LoVo (cell line): ENCODE results near the gene BCAS3.

Source experiments
- DNase-seq: peaks from one replicate; pipeline ENCODE4 v3.0.0-alpha.2; 2016; ENCODE audit warnings: low spot score

BCAS3 gene

DNA sequence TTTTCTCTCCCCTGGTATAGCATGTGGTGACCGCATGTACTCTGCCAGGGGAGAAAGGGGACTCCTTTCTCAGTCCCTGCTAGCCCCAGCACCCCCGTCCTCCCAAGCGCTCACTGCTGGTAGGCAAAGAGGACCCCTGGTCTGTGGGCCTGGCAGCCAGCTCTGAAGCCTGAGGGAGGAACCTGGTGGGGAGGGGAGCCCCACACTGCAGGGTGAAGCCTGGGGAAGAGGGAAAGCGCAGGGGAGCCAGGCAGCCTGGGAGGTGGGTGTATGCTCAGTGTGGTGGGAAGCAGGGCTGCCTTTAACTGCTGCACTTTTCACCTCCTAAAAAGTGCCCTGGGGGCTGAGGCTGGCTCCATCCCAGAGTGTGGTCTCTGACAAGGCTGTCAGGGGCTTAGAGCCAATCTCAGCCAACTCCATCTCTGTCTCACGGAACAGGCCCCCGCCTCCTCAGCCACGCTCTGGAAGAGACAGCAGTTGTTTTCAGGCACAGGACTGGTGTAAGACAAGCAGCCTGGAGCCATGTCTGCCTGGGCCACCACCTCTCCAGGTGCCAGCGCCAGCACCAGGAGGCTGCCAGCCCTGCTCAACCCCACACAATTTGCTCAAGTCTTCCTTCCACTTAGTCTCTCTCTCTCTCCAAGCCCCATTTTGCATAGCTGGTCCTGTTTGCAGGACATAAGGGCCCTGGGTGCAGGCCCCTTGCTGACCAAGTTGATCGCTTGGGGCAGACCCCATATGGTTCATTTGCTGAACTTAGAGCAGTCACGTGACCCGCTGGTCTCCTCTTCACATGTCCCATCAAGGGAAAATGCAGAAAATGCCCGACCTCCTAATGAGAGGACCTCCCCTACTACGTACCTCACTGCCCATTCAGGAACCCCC, 707.3 kb downstream of the BCAS3 start:
- no peak for DNase-seq

DNA sequence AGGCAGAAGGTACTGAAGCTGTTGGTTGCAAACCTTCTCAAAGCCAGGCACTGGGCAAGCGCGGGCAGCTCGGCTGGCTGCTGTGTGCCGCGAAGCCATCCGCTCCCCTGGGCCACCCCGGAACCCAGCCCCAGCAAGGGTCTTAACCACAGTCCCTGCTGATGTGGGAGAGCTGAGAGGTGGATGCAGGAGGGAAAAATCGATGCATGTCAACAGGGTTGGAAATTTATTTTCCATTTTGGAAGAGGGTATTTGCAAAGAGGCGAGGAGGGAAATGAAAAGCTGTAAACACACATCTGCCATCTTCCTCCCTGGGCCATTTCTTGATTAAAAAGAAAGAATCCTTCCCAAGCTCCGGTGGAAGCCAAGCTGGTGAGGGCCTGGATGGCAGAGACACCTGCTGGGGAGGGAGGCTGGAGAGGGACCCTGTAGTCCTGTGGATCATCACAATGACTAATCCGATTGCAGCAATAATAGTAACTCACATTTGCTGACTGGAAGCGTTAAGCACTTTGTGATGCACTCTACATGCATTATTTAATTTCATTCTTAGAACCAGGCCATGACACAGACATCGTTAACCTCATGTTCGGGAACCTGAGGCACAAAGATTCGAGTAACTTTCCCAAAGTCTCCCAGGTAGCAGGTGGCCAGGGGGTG, 708.1 kb downstream of the BCAS3 start:
- DNase-seq, result no peak

DNA sequence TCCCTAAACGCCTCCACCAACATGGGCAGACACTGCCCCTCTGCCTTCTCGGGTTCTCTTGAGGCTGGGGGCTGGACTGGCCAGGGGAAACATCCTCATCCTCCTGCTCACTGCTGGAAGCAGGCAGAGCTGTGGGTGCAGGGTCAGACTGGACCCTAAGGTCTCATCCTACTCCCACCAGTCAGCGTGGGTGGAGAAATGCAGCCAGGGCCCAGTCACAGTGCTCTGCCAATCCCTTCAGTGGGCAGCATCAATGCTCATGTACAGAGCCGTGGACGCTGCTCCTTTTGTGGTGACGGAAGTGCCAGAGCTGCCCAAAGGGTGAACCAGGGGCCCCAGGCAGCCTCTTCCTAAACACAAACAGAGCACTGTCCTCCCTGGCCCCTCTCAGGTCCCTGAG, 708.6 kb downstream of the BCAS3 start:
- no peak for DNase-seq

DNA sequence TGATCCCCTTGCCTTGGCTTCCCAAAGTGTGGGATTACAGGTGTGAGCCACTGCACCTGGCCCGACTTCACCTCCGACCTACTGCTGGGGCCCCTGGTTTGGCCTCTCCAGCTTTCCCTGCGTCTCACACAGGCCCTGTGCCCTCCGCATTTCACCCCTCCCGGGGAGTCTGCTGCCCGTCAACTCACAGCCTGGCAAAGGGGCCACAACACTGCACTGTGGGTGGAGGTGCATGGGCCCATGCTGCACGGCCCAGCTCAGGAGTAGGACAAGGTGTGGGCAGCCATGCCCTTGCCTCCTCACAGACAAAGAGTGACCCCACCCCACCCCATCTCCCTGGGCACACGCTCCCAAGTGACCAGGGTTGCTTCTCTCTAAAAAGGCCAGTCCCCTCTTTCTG, 709.4 kb downstream of the BCAS3 start:
- DNase-seq, result no peak

DNA sequence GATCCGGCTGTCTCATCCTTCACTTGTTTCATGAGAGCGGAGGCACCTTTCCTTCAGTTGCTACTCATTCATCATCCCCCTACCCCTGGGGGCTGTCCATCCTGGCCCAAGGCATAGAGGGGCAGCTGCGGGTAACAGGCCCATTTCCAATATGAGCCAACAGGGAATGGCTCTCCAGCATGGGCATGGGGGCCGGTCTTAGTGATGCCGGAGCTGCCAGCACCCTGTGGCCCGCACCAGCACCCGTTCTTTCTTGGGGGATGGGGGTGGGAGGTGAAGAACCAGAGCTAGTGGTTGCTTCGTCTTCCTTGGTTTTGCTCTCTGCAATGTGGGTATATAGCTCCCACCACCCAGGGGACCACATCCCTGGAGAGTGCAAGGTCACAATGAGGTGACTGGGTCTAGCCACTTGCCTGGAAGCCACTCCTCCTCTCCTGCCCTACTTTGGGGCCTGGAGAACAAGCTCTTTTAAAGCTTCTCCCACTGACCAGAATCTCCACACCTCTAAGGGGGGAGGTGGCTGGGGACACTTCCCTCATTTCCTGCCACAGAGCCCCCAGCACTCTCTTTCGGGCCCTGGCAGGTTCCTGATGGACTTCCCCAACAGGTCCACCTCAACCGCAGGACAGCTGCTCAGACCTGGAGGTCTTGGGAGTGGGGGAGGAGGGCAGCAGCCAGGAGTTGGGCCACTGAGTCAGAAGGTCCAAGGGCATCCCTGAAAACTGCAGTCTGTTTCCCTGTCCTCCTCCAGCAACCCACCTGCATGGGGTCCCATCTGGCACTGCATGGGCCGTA, 710.1 kb downstream of the BCAS3 start:
- DNase-seq, result no peak

DNA sequence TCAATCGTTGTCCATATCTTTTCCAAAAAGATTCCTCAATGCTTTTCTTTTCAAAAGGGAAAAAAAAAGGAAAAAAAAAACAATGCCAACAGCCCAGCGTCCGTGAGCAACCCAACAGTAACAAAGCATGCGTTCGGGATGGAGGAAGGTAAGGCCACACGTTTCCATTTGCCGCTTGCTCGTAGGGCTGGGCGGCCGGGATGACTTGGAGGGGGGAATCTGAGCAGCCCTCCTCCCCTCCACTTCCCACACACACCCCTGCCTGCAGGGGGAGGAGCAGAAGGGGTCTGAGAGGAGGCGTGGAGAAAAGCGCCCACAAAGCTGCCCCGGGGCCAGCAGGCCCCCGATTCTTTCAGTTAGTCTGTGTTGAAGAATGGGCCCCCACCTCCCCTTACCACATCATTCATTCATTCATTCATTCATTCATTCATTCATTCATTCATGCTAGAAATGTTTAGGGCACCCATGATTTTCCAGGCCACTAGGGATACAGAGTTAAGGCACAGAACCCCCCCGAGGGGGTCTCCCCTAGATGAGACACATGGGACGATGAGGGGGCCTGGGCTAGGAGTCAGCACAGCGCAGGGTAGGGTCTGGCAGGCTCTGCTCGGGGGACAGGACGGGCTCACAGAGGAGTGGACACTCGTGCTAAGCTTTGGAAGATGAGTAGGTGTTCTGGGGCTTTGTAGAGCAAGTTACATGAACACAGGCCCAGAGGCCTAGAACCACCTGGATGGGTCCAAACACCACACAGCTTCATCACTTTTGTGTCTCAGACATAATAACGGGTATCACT, 711.1 kb downstream of the BCAS3 start:
- DNase-seq, result no peak

DNA sequence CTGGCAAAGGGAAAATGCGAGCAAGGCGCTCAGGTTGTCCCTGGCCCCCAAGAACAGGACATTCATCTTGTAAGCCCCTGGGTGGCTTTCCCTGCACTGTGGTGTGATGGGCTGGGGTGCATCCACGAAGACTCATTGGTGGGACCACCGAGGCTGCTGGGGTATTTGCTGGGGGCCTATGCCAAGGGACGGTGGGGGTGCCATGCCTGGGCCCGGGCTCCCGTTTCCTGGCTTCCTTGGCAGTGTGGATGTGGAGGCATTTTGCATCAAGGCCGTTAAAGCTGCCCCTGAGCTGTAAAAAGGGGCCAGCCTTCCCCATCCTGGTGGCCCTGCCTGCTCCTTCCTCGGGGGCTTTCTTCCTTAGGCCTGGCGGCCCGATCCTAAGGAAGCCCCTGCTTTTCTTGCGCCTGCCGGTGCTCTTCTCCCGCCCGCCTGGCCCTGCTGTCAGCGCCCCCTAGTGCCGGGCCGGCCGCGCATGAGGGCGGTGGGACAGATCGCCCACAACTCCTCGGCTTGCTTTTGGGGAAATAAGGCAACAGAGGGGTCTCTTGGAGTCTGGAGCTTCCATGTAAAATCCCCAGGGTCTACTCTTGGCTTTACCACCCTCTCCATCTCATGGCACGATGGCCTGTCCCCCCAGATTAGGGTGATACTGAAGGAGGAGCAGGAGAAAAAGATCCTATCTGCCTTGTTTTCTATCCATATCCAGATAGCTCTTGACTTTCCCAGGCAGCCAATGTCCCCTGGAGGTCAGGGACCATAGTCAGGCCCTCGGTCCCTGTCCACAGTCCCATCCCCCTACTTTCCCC, 712.2 kb downstream of the BCAS3 start:
- no peak for DNase-seq

DNA sequence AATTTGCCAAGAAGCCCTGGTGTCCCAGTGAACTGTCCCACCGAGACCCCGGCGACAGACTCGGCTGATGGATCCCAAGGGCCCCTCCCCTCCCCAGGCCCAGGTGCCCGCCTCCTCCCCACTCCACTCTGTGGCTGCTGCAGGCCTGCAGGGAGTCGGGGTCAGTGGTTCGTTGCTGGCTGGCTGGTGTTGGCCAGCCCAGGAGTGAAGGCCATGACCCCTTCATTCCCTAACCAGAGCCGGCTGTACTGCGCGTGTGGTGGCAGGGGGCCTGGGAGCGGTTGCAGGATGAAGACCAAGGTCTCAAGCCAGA, 712.8 kb downstream of the BCAS3 start:
- no peak for DNase-seq

DNA sequence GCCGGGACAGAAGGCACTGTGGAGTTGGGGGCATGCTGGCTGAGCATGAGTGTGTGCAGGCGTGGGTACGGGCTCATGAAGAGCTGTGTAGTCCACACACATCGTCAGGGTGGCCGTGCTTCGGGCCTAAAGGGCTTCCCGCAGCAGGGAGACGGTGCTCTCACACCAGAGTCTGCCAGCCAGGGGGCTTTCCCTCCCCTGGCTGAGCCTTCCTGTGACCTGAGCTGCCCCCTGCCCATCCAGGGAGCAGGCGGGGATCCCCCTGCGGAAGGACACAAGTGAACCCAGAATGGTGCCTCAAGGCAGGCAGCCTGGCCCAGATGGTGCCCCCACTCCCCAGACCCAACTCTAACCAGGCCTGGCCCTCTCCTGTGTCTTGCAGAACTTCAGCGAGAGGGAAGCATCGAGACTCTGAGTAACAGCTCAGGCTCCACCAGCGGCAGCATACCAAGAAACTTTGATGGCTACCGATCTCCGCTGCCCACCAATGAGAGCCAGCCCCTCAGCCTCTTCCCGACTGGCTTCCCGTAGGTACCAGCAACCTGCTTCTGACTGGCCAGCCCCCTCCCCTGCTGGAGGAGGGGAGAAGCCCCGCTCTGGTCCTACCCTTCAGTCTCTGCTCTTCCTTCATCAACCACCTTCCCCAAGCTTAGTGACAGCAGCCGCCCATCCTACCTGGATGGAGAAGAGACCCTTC, 714.1 kb downstream of the BCAS3 start:
- DNase-seq, result no peak

DNA sequence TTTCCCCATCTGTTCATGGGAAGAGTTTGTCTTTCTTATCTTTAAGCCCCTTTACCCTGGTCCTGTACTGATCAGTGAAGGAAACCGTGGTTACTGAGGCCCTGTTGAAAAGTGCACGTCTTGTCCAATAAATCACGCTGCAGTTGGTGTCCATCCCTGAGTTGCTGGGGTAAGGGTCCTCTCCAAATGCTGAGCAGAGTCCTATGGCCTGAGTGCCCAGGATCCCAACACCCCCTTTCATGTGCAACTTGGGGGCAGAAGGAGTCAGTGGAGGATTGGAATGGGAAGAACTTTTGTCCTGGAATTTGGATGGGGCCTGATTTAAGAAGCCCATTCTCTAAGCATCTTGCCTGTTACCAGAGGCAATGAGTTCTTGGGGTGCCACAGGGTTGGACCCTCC, 715.0 kb downstream of the BCAS3 start:
- no peak for DNase-seq

DNA sequence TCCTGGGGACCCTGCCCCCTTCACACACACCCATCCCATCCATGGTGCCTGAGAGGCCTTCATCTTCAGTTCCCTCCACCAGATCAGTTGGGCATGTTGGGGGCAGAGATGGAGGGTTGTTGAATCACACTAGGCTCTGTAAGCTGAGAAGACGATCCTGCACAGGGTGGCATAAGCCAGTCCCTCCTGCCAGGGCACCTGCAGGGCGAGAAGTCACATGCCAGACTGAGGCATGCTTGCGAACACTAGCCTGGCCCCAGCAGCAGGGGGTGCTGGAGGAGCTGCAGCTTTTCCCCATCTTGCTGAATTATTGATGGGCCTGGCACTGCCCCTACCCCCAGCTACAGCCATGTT, 715.9 kb downstream of the BCAS3 start:
- DNase-seq, result peak; percentile 32

DNA sequence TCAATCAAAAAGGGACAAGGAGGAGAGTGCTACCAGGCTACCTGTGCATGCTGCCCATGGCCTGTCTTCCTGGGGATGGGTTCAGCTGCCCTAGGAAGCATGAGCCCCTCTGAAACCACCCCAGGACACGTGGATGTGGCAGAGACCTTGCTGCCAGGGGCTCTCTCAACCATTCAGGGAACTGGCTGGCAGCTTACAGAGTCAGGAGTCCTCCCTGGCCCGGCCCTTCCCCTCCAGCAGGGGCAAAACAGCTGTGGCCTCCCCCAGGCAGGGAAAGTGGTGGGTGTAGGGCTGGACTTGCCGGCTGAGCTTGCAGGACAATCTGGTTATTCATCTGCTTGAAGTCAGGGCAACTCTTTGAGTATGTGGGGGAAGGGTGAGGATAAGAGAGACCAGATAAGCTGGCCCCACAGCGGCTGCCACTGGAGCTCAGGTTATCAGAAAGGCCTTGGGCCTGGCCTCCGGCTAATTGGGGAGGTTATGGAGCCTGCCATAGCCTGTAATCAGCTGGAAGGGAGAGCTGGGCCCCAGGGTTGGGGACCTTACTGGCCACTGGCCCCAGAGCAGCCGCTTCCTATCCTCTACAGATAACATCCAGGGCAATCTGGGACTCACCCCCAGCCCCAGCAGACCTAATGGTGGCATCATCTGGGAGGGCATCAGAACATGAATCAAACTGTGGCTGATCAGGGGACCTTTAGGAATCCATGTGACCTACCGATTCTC, 716.4 kb downstream of the BCAS3 start:
- no peak for DNase-seq

DNA sequence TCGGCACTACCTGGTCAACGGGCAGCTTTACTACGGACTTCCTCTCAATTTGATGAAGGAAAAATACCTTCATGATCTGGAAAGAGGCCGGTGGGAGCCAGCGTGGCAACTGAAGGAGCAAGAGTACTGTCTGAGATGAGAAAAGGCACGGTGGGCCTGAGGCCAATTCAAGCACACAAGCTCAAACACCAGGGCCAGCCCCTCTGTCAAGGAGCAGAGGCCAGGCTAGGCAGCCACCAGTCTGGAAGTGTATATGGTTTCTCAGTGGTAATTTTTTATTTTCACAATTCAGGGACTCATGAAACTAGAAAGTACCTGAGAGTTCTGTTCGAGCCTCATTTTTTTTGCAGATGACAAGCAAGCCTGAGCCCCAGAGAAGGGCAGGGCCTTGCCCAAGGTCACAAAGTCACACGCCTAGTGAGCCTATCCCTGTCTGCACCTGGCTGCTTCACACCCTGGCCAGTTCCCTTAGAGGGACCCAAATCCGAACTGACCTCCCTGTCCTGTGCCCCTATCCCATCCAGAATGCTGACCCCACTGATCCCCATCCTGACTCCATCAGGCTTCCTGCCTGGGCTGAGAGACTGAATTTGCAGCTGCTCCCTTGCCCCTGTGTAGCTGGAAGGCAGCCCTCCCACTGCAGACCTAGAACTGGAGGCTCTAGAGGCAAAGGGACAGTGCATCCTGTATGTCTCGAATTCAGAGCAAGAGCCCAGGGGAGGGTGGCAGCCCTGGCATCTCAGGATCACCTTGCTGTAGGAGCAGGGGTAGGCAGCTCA, 717.2 kb downstream of the BCAS3 start:
- no peak for DNase-seq

DNA sequence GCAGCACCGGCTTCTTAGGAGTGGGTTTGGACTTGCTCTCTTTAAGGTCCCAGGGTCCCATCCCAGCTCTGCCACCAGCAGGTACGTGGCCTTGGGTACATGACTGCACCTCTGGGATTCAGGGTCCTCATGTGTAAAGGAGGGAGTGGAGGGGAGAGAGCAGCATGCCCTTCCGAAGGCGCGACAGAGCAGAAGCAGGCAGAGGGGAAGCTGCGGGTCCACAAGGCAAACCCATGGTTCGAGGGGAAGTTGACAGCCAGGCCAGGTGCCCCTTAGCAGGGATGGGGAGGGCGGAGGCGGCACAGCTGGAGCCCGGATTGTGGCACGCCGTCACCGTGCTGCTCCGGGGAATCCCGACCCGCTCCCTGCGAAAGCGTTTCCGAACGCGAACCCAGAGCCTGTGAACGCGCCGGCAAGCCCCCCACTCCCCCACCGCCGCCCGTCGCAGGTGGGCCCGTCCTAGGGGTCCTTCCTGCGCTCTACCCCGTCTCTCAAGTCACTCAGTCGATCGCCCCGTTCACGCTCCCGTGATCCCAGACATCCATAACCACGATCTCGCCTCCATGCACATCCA, 717.8 kb downstream of the BCAS3 start:
- no peak for DNase-seq

DNA sequence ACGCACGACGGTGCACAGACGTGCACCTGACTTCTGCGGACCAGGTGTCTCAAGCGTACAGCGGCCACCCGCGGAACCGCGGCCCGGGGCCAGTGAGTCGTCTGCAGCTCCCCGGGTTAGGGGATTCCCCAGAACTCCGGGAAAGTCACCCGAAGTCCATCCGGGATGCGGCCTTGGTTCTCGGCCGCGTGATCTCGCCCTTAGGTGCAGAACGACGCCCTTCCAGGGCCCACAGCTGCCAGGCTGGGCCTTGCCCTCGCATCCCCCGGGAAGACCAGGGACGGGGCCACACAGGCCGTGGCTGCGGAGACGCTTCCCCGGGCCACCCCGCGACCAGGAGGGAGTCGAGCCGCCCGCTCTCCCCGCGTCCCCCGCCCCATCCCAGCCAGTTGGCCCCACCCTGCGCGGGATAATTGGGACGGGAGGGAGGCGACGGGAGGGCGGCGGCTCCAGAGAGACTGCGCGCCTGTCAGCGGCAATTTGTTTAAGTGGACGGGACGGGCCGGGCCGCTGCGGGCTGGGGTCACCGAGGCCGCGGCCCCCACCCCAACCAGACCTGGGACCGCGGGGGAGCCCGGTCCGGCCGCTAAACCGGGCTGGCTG, 718.4 kb downstream of the BCAS3 start:
- DNase-seq, result no peak

DNA sequence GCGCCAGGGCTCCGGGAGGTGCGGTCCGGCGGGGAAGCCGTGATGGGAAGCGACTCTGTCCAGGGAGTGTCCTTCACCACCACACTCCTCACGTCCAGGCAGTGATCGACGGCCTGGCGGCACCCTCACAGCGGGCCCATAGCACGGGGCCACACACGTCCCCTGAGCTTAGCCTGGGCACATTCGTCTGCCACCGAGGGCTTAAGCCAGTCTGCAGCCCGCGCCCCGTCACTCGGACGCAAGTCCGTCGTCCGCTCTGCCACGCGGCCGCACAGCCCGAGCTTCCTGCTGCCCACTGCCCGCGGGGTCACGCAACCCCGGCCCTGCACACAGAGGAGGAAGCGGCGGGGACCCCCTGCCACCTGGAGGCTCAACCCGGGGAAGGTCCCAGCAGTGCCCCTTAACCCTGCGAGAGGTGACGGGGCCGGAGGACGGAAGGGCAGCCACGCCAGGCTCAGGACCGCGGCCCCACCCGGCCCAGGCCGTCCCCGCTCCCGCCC, 719.0 kb downstream of the BCAS3 start:
- no peak for DNase-seq

DNA sequence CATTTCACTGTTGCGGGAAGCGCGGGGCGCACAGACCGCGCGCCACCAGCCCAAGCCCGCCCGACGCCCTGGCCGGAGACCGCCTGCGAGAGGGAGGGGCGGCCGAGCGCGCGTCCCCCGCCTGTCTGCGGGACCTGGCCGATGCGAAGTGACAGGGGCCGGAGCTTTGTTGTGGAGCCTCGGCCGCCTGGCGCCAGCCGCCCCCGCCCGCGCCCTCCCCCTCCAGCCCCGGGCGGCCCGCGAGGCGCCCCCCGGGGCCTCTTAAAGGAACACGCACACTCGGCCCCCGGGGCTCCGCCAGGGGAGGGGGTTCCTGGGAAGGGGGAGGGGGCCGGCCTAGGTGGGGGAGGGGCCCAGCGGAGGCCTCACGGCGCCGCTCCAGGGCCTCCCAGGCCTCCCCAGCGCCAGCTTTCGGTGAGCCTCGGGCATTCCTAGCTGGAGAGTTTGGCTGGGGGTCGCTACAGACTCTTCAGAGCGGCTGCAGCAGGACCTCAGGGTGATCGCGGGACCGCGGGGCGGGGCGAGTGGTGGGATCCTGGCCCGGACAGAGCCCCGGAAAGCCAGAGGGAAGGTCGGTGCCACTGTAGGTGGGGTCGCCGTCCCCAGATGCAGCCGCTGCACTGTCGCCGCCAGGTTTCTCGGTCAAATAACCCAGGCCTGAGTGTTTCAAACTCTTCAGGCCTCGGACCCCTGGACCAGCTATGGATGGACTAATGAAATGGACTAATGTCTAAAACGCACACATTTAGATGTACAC, 719.6 kb downstream of the BCAS3 start:
- DNase-seq, result no peak

DNA sequence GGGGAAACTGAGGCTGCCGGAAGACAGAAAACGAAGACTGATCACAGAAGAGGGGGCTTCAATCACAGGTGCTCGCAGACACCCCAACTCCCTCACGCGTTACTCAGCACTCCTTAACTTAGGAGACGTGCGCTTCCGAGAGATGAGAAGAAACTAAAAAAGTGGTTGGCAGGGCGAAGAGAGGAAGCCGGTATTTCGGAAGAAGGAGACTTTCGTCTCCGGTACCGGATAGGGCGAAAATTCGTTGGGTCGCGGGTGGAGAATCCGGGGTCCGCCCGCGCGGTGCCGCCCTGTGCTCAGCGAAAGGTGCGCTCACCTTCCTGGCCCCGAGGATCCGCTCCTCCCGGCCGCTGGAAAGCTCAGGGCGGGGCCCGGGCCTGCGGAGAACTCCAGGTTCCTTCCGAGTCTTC, 721.1 kb downstream of the BCAS3 start:
- DNase-seq, result peak; percentile 27
